ENCODE results near the gene MFAP4.
A peak's percentile ranks its signal among the peaks of the same experiment; 100 is the strongest.

Gene MFAP4

DNA sequence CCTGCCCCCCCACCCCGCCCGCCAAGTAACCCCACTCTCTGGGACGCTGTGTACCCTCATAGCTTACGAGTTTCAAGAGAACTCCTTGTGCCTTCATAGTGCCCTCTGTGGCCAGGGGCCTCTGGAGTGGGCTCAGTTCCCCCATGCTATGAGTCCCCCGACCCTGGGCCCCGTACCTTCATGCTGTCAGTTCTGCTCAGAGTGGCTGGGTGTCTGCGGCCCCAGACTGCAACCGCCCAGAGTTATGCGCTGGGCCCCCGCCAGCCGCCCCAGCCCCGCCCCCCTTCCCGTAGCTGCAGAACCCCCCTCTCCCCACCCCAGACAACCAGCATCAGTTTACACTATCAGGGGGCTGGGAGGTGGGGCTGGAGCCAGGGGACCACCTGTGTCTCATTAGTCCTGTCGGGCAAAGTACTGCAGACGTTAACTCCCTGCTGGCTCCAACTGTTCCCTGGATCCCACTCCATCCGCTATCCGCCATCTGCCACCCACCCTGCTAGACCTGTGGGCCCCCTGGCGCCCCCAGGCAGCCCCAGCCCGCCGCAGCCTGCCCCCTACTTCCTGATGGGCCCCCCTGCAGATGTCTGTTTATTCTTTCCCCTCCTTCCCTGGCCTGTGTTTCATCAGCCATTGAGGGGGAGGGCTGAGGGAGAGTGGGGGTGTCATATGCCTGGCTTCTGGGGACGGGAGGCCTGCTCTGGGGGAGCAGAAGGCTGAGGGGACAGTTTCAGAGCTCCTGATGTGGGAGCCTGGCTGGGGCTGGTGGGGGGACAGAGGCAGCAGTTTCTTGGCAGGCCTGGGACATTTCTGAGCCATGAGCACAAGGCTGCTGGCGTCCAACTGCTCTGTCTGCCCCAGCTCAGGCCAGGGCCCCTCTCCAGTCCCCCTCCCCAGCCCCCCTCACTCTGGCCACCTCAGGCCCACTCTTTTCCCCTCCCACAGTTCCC lies at the start of gene MFAP4:
Gene MFAP4, minus strand, starts transcription at position 217 of the 947 bp plus-strand sequence. Its CDS starts 35 bp downstream, at position 182.
- peak; percentile 99 for DNase-seq

GRCh38 chr17:19433727-19434340 lies 46.8 kb upstream of the MFAP4 start:
- DNase-seq, result no peak

GRCh38 chr17:19433255-19433654 lies 46.3 kb upstream of the MFAP4 start:
- DNase-seq, result no peak

DNA sequence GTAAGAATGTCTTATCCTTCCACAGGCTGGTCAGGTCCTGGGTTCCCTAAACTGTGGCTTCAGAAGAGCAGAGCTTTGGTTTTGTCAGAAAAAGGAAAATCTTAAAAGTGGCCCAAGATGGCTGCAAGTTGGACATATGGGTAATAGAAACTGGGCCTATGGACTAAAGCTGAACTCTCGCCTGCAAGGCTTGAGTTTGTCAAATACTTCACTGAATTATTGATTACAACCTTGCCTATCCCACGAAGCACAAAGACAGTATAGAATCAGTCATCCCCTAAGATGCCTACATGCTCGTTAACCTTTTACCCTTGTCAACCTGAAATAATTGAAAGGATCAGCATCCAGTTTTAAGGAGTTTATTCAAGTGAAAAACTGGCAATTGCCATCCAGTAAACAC lies 44.7 kb upstream of the MFAP4 start:
- no peak for DNase-seq

DNA sequence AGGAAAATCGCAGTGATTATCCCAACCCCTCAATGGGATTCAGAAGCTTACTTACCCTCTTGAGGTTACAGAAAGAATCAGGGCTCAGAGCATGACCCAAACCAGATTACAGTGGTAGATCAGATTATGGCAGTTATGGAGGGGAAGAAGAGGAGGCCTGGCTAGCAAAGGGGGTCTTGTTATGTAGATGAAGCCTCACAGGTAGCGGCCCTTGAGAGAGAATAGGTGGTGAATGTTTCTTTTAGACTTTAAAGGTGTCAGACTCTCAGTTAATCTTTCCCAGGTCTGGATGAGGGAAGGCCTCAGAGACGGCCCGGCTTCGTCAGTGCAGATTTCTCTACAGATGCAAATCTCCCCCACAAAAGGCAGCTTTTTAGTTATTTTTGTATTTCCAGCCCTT lies 39.6 kb upstream of the MFAP4 start:
- DNase-seq, result no peak

GRCh38 chr17:19424934-19425868 lies 38.2 kb upstream of the MFAP4 start:
- no peak for DNase-seq

DNA sequence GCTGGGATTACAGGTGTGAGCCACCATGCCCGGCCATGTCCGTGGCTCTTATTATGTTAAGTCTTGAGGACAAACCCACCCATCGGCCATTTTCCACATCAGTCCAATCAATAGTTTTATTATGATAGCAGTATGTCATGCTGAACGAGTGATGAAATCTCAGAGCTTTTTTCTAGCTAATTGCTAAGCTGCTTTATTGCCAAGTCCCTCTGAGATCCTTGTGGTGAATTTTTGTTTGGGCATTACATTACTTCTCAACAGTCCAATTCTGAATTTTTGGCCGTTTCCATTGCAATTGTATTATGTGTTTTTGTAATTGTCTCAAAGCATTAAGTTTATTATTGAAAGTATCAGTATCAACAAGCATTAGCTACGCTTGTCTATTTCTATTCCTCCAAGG lies 34.9 kb upstream of the MFAP4 start:
- DNase-seq, result no peak

- no peak for DNase-seq
Measured at GRCh38 chr17:19421219-19421618, 34.2 kb upstream of the MFAP4 start.

- no peak for DNase-seq
Measured at GRCh38 chr17:19418251-19418992, 31.4 kb upstream of the MFAP4 start.

DNA sequence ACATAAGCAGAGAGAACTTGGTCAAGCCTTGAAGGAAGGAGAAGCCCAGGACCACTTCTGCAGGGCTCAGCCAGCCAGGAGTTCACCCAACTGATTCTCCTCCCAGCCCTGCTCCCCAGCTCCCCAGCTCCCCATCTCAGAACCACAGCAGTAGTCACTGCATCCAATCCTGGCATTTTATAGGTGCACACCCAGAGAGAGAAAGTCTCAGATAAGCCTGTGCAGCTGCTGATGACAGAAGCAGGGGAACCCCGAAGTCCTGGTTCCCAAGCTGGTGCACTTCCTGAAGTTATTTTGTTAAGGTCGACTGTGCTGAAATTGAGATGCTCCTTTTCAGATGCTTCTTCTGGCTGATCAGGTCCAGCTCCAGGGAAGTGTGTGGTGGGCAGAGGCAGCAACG lies 30.6 kb upstream of the MFAP4 start:
- no peak for DNase-seq

GRCh38 chr17:19415806-19416775 lies 29.1 kb upstream of the MFAP4 start:
- peak; percentile 19 for DNase-seq

GRCh38 chr17:19415311-19415710 lies 28.3 kb upstream of the MFAP4 start:
- no peak for DNase-seq

DNA sequence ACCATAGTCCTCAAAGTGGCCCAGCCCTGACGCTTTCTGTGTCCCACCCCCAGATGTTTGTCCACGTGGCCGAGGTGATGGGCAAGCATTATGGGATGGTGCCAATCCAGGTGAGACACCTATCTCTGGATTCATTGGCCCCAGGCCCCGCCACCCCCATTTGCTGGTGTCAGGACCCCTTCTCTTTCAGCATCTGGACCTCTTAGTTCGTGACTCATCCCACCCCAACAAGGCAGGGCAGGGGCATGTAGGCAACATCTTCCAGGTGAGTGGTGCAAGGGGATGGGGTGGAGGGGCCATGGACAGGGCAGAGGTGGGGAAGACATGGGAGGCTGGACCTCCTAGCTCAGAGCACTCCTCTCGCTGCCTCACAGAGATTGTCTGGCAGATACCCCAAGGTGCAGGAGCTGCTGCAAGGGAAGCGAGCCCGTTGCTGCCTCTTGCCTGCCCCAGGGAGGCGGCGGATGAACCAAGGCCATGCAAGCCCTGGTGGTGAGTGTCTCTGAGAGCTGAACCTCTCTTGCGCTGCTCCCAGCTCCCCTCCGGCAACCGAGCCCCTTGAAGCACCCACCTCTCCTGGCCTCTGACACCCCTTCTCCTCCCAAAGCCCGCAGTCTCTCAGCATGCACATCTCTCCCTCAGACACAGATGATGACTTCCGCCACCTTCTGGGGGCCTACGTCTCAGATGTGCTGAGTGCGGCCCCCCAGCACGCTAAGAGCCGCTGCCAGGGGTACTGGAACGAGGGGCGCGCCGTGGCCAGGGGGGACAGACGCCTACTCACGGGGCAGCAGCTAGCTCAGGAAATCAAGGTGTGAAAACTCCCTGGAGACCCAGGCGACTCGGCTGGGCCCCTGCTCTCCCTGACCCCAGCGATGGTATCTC lies 27.6 kb upstream of the MFAP4 start:
- DNase-seq, result no peak

GRCh38 chr17:19413761-19414160 lies 26.8 kb upstream of the MFAP4 start:
- DNase-seq, result no peak

- no peak for DNase-seq
Measured at GRCh38 chr17:19412984-19413383, 26.0 kb upstream of the MFAP4 start.

DNA sequence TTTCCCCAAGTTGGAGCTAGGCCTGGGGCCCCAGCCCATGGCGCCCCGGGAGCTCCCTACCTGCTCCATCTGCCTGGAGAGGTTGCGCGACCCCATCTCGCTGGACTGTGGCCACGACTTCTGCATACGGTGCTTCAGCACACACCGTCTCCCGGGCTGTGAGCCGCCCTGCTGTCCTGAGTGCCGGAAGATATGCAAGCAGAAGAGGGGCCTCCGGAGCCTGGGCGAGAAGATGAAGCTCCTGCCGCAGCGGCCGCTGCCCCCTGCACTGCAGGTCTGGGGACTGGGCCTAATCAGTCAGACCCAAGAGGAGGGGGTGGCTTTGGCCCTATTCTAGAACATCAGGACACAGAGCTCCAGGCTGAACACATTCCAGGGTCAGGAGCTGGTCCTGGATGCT lies 25.5 kb upstream of the MFAP4 start:
- no peak for DNase-seq

GRCh38 chr17:19411631-19412030 lies 24.6 kb upstream of the MFAP4 start:
- peak; percentile 61 for DNase-seq

DNA sequence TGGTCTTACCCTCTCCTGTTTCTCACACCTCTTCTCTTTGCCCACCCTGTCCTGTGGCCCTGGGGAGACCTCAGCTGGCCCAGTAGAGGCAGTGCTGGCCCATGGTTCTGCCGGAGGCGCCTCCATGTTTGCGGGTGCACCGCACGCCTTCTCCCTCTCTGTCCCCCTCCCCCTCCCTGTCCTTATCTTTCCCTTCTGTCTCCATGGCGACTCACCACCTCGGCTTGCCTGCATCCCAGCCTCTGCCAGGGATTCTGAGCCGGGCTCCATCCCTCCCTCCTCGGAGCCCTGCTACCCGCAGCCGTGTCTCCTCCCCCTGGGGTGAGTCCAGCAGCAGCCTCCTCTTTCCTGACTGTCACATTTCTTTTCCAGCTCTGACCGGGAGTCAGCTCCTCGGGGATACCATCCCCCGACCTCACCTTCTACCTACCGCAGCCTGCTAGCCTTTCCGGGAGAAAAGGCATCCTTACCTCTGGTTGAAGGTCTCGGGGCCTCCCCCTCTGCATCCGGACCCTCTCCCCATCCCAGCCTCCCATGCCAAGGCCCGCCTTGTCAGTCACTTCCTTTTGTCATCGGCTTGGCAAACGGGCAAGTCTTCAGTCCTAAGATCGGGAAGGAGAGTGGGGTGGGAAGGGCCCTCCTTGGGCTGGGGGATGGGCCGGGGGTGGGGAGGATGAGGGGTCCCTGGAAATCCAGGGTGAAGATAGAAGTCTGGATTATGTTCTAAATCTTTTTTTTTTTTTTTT lies 24.1 kb upstream of the MFAP4 start, which contains the start of gene RNF112:
Gene RNF112, plus strand, starts transcription at position 358 of the 746 bp plus-strand sequence. Its CDS starts 177 bp downstream, at position 535.
- peak; percentile 53 for DNase-seq

DNA sequence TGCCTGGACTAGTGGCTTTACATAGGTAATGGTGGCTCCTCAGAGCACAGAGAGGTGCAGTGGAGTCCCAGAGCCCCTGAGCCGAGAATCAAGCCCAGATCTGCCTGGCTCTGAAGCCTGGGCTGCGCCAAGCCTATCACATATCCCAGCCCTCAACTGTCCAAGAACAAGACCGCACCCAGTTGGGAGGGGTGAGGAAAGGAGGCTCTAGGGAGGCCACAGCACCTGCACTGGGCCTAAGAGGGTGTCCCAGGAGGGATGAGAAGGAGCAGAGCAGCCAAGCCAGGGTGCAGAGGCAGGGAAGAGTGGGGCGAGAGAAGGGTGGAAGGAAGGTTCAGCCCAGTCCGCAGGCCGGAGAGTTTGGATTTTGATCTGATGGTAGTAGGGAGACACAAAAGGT lies 23.1 kb upstream of the MFAP4 start:
- no peak for DNase-seq
